GM12892 (cell line): ENCODE measurements around the gene CDH4.
"Not testable (repeated sequence)": the region's sequence is repeated elsewhere in the genome, so short reads cannot be mapped to it uniquely, and the experiment has no call there.

ENCODE experiments used
- DNase-seq: peaks from one replicate; pipeline ENCODE4 v3.0.0; 2011; ENCODE audit not compliant: insufficient read length
- FAIRE-seq: peaks from 2 replicates; lab custom pipeline; 2011; peaks lifted over from hg19 to GRCh38; lab: Jason Lieb, UNC
- POLR2A ChIP-seq: IDR thresholded peaks from 2 replicates; pipeline ENCODE4 v1.6.1; 2011; ENCODE audit warnings: low read depth, low read length, control low read depth
- POLR2AphosphoS5 ChIP-seq: IDR thresholded peaks from 2 replicates; pipeline ENCODE4 v1.6.1; 2011; ENCODE audit warnings: low read depth, low read length, control low read depth
- TAF1 ChIP-seq: IDR thresholded peaks from 2 replicates; pipeline ENCODE4 v1.6.1; 2011; ENCODE audit warnings: low read depth, mild to moderate bottlenecking, control low read depth, low read length, borderline replicate concordance

CDH4 gene

GRCh38 chr20:61445138-61445537 is 193.1 kb downstream of the CDH4 start:
- no peak for TF ChIP-seq POLR2A
- no peak for TF ChIP-seq TAF1
- TF ChIP-seq POLR2AphosphoS5, result no peak
- FAIRE-seq (no peak), DNase-seq (no peak)

- DNase-seq (no peak), FAIRE-seq (no peak)
- no peak for TF ChIP-seq TAF1
- no peak for TF ChIP-seq POLR2AphosphoS5
- TF ChIP-seq POLR2A, result no peak
These were observed 193.7 kb downstream of the CDH4 start for GRCh38 chr20:61445741-61446140.

- FAIRE-seq (no peak), DNase-seq (no peak)
- TF ChIP-seq POLR2AphosphoS5 (no peak), TAF1 (no peak), POLR2A (no peak)
These were observed 195.9 kb downstream of the CDH4 start for GRCh38 chr20:61447952-61448351.

GRCh38 chr20:61448386-61448785 is 196.3 kb downstream of the CDH4 start:
- TF ChIP-seq POLR2A, result no peak
- no peak for DNase-seq
- FAIRE-seq, result no peak

- FAIRE-seq, result no peak
- DNase-seq, result no peak
- TF ChIP-seq TAF1, result no peak
- no peak for TF ChIP-seq POLR2AphosphoS5
- no peak for TF ChIP-seq POLR2A
These were observed 197.1 kb downstream of the CDH4 start for GRCh38 chr20:61449057-61449609.

GRCh38 chr20:61449916-61450315 is 197.9 kb downstream of the CDH4 start:
- DNase-seq (no peak), FAIRE-seq (no peak)
- TF ChIP-seq POLR2A (no peak), POLR2AphosphoS5 (no peak), TAF1 (no peak)

GRCh38 chr20:61450549-61450948 is 198.5 kb downstream of the CDH4 start:
- TF ChIP-seq TAF1 (no peak), POLR2AphosphoS5 (no peak), POLR2A (no peak)
- FAIRE-seq, result no peak

GRCh38 chr20:61451009-61451408 is 198.9 kb downstream of the CDH4 start:
- FAIRE-seq (no peak), DNase-seq (no peak)
- TF ChIP-seq POLR2A (no peak), POLR2AphosphoS5 (no peak), TAF1 (no peak)

More at GRCh38 chr20:61450549-61450948, 198.5 kb downstream of the CDH4 start:
- DNase-seq, result no peak

GRCh38 chr20:61451953-61452352 is 199.9 kb downstream of the CDH4 start:
- no peak for TF ChIP-seq TAF1
- no peak for TF ChIP-seq POLR2AphosphoS5
- TF ChIP-seq POLR2A, result no peak
- DNase-seq (no peak), FAIRE-seq (no peak)

GRCh38 chr20:61453219-61453618 is 201.2 kb downstream of the CDH4 start:
- TF ChIP-seq POLR2AphosphoS5 (no peak), POLR2A (no peak), TAF1 (no peak)
- DNase-seq (no peak), FAIRE-seq (no peak)

GRCh38 chr20:61453623-61454022 is 201.6 kb downstream of the CDH4 start:
- DNase-seq, FAIRE-seq: not testable (repeated sequence)

GRCh38 chr20:61454053-61454452 is 202.0 kb downstream of the CDH4 start:
- DNase-seq (no peak), FAIRE-seq (no peak)
- TF ChIP-seq POLR2AphosphoS5 (no peak), POLR2A (no peak), TAF1 (no peak)
